H1 (cell line): ENCODE measurements around the gene AATK. TPM values are rescaled to one million over a fixed set of nuclear protein-coding genes. Genes with fewer than 3 reads are reported as not detected.

ENCODE experiments used
- CTCF ChIA-PET: fragments of 300-600 bp; sonication (Branson Sonifier 250); formaldehyde crosslinking; loops from one replicate; lab custom pipeline; 2021; ENCODE audit not compliant: partially characterized antibody; lab: Charles Lee
- POLR2A ChIA-PET: fragments of 300-600 bp; sonication (Branson Sonifier 250); formaldehyde crosslinking; loops from one replicate; lab custom pipeline; 2021; ENCODE audit warnings: inconsistent platforms; ENCODE audit not compliant: partially characterized antibody; lab: Charles Lee
- DNase-seq, 2 experiments: peaks; one replicate each; pipeline versions ENCODE4 v3.0.0 to v3.0.0-alpha.2; 2010 to 2022; ENCODE audit warnings: low spot score in 2 of 2, low read depth in 1 of 2, mixed read lengths in 1 of 2
- FAIRE-seq: peaks from 2 replicates; lab custom pipeline; 2011; peaks lifted over from hg19 to GRCh38; lab: Jason Lieb, UNC
- H2AFZ ChIP-seq: 2 replicates; pipeline ENCODE4 v1.8.1; 2012; ENCODE audit warnings: low read length, inconsistent platforms
- H2AK5ac ChIP-seq: 2 replicates; pipeline ENCODE4 v1.6.1; 2013; ENCODE audit warnings: low read depth, low read length
- H2BK120ac ChIP-seq: replicated peaks from 2 replicates; pipeline ENCODE3; 2013; ENCODE audit warnings: low read depth, low read length, inconsistent platforms
- H2BK12ac ChIP-seq: 2 replicates; pipeline ENCODE4 v1.6.1; 2013; ENCODE audit warnings: low read depth, low read length
- H2BK15ac ChIP-seq: 2 replicates; pipeline ENCODE4 v1.6.1; 2013; ENCODE audit warnings: low read length
- H2BK20ac ChIP-seq: 2 replicates; pipeline ENCODE4 v1.6.1; 2013; ENCODE audit warnings: low read length
- H2BK5ac ChIP-seq: 2 replicates; pipeline ENCODE4 v1.6.1; 2013; ENCODE audit warnings: low read depth, low read length
- H3K14ac ChIP-seq: 2 replicates; pipeline ENCODE4 v1.6.1; 2013; ENCODE audit warnings: inconsistent platforms; ENCODE audit not compliant: insufficient read length
- H3K18ac ChIP-seq: 2 replicates; pipeline ENCODE4 v1.6.1; 2013; ENCODE audit warnings: low read length; ENCODE audit errors: extremely low read depth
- H3K23ac ChIP-seq: 2 replicates; pipeline ENCODE4 v1.6.1; 2013; ENCODE audit warnings: inconsistent platforms; ENCODE audit not compliant: insufficient read length
- H3K23me2 ChIP-seq: 2 replicates; pipeline ENCODE4 v1.6.1; 2013; ENCODE audit warnings: low read depth, low read length
- H3K27ac ChIP-seq: 2 replicates; pipeline ENCODE4 v1.6.1; 2011; ENCODE audit warnings: low read depth, low read length, inconsistent platforms
- H3K27me3 ChIP-seq, 4 experiments: replicated peaks in 1 of 4; 1 replicate in 1 of 4; 2 replicates in 3 of 4; pipeline versions ENCODE4 v1.6.1 to v1.8.1; 2011 to 2013; ENCODE audit warnings: low read length in 3 of 4, mild to moderate bottlenecking in 3 of 4, inconsistent platforms in 2 of 4, mixed read lengths in 2 of 4, moderate library complexity in 1 of 4; ENCODE audit not compliant: control insufficient read depth in 3 of 4, insufficient read depth in 3 of 4; ENCODE audit errors: extremely low read depth in 1 of 4
- H3K36me3 ChIP-seq, 4 experiments: 2 replicates each; pipeline versions ENCODE4 v1.6.1 to v1.8.1; 2011 to 2013; ENCODE audit warnings: mild to moderate bottlenecking in 4 of 4, low read length in 3 of 4, moderate library complexity in 2 of 4, control low read depth in 1 of 4, inconsistent platforms in 1 of 4; ENCODE audit not compliant: insufficient read depth in 4 of 4, control insufficient read depth in 2 of 4
- H3K4ac ChIP-seq: replicated peaks from 2 replicates; pipeline ENCODE3; 2013; ENCODE audit warnings: low read length, low read depth, mixed read lengths, inconsistent platforms; ENCODE audit not compliant: insufficient read length
- H3K4me1 ChIP-seq, 4 experiments: replicated peaks in 1 of 4; 1 replicate in 1 of 4; 2 replicates in 3 of 4; pipeline versions ENCODE4 v1.6.1 to v1.8.1; 2011 to 2013; ENCODE audit warnings: low read length in 3 of 4, inconsistent platforms in 2 of 4, mixed read lengths in 1 of 4; ENCODE audit not compliant: insufficient read depth in 4 of 4, control insufficient read depth in 3 of 4
- H3K4me2 ChIP-seq, 2 experiments: 2 replicates each; pipeline versions ENCODE4 v1.6.1 to v1.8.1; 2011 to 2013; ENCODE audit warnings: low read depth in 2 of 2, low read length in 2 of 2, control low read depth in 1 of 2, inconsistent platforms in 1 of 2, mild to moderate bottlenecking in 1 of 2; ENCODE audit not compliant: insufficient read depth in 1 of 2
- H3K4me3 ChIP-seq, 4 experiments: fragments of 200-600, 300-600 bp in 1 of 4; sonication (generic), shearing (Covaris generic), sonication (Bioruptor Twin) in 1 of 4; 2 replicates each; pipeline versions ENCODE4 v1.5.1 to v1.8.1; 2011 to 2016; ENCODE audit warnings: low read length in 4 of 4, low read depth in 3 of 4, control low read depth in 2 of 4, inconsistent platforms in 2 of 4, mild to moderate bottlenecking in 2 of 4, mixed read lengths in 1 of 4, moderate library complexity in 1 of 4; ENCODE audit not compliant: insufficient read depth in 2 of 4; ENCODE audit errors: extremely low read depth in 1 of 4
- H3K56ac ChIP-seq: replicated peaks from 2 replicates; pipeline ENCODE3; 2013; ENCODE audit warnings: low read depth, mild to moderate bottlenecking, mixed read lengths, low read length, inconsistent platforms; ENCODE audit not compliant: insufficient read length
- H3K79me1 ChIP-seq: 2 replicates; pipeline ENCODE4 v1.6.1; 2013; ENCODE audit warnings: low read depth, low read length, control low read depth
- H3K79me2 ChIP-seq, 2 experiments: 2 replicates each; pipeline versions ENCODE4 v1.6.1 to v1.8.1; 2012 to 2013; ENCODE audit warnings: low read length in 2 of 2, mild to moderate bottlenecking in 2 of 2, inconsistent platforms in 1 of 2; ENCODE audit not compliant: insufficient read depth in 2 of 2, control insufficient read depth in 1 of 2
- H3K9ac ChIP-seq, 4 experiments: replicated peaks in 1 of 4; 1 replicate in 1 of 4; 2 replicates in 3 of 4; pipeline versions ENCODE4 v1.6.1 to v1.8.1; 2011 to 2013; ENCODE audit warnings: low read depth in 3 of 4, low read length in 3 of 4, control low read depth in 2 of 4, mild to moderate bottlenecking in 2 of 4, moderate library complexity in 2 of 4, inconsistent platforms in 1 of 4; ENCODE audit errors: extremely low read depth in 1 of 4
- H3K9me3 ChIP-seq, 2 experiments: 2 replicates each; pipeline versions ENCODE4 v1.6.1 to v1.8.1; 2012 to 2013; ENCODE audit warnings: mild to moderate bottlenecking in 2 of 2, moderate library complexity in 2 of 2, control low read depth in 1 of 2, inconsistent platforms in 1 of 2, low read depth in 1 of 2, low read length in 1 of 2, mixed read lengths in 1 of 2; ENCODE audit not compliant: insufficient read depth in 2 of 2
- H4K20me1 ChIP-seq, 2 experiments: replicated peaks in 1 of 2; 2 replicates each; pipeline versions ENCODE3 to v1.8.1; 2011 to 2013; ENCODE audit warnings: inconsistent platforms in 2 of 2, low read length in 2 of 2, mild to moderate bottlenecking in 1 of 2; ENCODE audit not compliant: insufficient read depth in 2 of 2, control insufficient read depth in 1 of 2
- H4K5ac ChIP-seq: 2 replicates; pipeline ENCODE4 v1.6.1; 2013; ENCODE audit warnings: low read length, low read depth, mixed read lengths, inconsistent platforms; ENCODE audit not compliant: insufficient read length
- H4K8ac ChIP-seq: 2 replicates; pipeline ENCODE4 v1.8.0; 2013; ENCODE audit warnings: mild to moderate bottlenecking, moderate library complexity, low read length, inconsistent platforms; ENCODE audit not compliant: insufficient read depth; ENCODE audit errors: extremely low read depth
- H4K91ac ChIP-seq: replicated peaks from 2 replicates; pipeline ENCODE3; 2013; ENCODE audit warnings: low read length, mixed read lengths, inconsistent platforms; ENCODE audit not compliant: insufficient read length
- CEBPB ChIP-seq: IDR thresholded peaks from 2 replicates; pipeline ENCODE4 v1.6.1; 2012; ENCODE audit warnings: low read depth, low read length
- GTF2F1 ChIP-seq: IDR thresholded peaks from 2 replicates; pipeline ENCODE4 v1.6.1; 2012; ENCODE audit warnings: low read depth, low read length, improper control_type of control experiment, borderline replicate concordance
- PHF8 ChIP-seq: fragments of 200-600 bp; sonication (generic); conservative IDR thresholded peaks from 2 replicates; pipeline ENCODE4 v1.7.1; 2012; ENCODE audit warnings: low read depth, mild to moderate bottlenecking, inconsistent platforms, low read length, moderate library complexity
- RXRA ChIP-seq: IDR thresholded peaks from 2 replicates; pipeline ENCODE4 v1.6.1; 2011; ENCODE audit warnings: low read depth, mild to moderate bottlenecking, low read length, moderate library complexity; ENCODE audit not compliant: insufficient read depth
- TCF12 ChIP-seq: IDR thresholded peaks from 2 replicates; pipeline ENCODE4 v1.6.1; 2011; ENCODE audit warnings: low read depth, mild to moderate bottlenecking, low read length
- WGBS, 2 experiments: shearing (Covaris generic) in 1 of 2; methylation state at CpG; one replicate each; pipeline versions ENCODE4 v1.1.6 to v1.1.7; 2013 to 2015; ENCODE audit warnings: low lambda C conversion rate in 2 of 2, mixed read lengths in 2 of 2, inconsistent platforms in 1 of 2, low coverage in 1 of 2, missing lambda C conversion rate in 1 of 2; ENCODE audit not compliant: insufficient replicate concordance in 2 of 2, insufficient coverage in 1 of 2, insufficient read length in 1 of 2; ENCODE audit errors: extremely low coverage in 1 of 2, missing lambda C conversion rate in 1 of 2; 5-methylcytosine and 5-hydroxymethylcytosine counted together
- polyA plus RNA-seq, 7 experiments: library from polyadenylated mRNA; depleted of rRNA in 3 of 7; stranded (reverse) in 5 of 7; unstranded in 2 of 7; fragments of >200 nt in 5 of 7; fragments of 200-250 nt in 2 of 7; gene quantifications; 1 replicate in 5 of 7; 2 replicates in 1 of 7; 4 replicates in 1 of 7; pipeline versions ENCODE4 v1.2.1 to v1.2.3, GENCODE V29; 2011 to 2013; ENCODE audit warnings: missing spikeins in 2 of 7, mixed read lengths in 2 of 7
- total RNA-seq: library from RNA; stranded (reverse); fragmentation: NEBNext Ultra II Directional; extraction: Animal tissue kit (Norgen Biotek cat#: 25700); gene quantifications from 2 replicates; pipeline ENCODE4 v1.2.1, GENCODE V29; 2021

Gene AATK
- total and polyA plus RNA-seq, 2 of the 8 experiments (the other 6 are each of a cell fraction or from before 2014, with no cell fraction given), result 1.7 to 3.5 TPM

DNA sequence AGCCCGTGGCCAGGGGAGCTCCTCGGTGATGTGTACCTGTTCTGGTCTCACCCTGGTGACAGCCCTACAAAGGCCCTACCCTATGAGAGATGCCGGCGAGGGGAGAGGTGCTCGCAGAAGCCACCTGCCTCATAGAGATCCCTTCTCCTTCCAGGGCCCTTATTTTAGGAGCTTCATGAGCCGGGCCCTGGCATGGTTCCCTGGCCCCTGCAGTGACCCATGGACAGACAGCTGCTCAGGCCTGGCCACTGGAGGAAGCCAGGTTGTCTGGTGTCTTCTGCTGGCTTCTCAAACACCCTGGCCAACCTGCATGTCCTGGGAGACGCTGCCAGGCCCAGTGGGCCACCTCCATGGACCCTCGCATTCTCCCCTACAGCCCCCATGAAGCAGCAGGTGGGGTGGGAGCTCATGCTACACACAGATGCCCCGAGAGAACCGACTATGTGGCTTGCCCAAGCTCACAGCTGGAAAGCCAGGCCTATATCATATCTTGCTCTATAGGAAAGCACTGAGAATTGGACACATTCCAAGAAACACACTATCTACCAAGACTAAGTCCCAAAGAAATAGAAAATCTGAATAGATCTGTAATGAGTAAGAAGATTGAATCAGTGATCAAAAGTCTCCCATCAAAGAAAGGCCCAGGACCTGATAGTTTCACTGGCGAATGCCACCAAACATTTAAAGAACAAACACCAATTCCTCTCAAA, 7.2 kb upstream of the AATK start:
- H2BK5ac ChIP-seq, result no peak overlapping the region
- H2AFZ ChIP-seq, result no peak overlapping the region
- peaks cover 6% of the 10 kb centered on the region for H3K23me2 ChIP-seq
- H3K4ac ChIP-seq, result no peak overlapping the region
- H3K4me2 ChIP-seq, result no peak overlapping the region
- H3K56ac ChIP-seq, result no peak overlapping the region
- no peak overlapping the region for H2BK20ac ChIP-seq
- H3K9ac ChIP-seq, result no peak overlapping the region
- no peaks in the 10 kb centered on the region; a peak in 1 of 8 replicates for H3K36me3 ChIP-seq
- H2BK12ac ChIP-seq, result no peak overlapping the region
- no peak overlapping the region for H4K8ac ChIP-seq
- no peak overlapping the region for H3K23ac ChIP-seq
- H3K14ac ChIP-seq, result no peak overlapping the region
- no peaks in the 10 kb centered on the region for H3K9me3 ChIP-seq
- CTCF ChIA-PET, result interaction anchor here (0.7 to 1.5 kb wide), 4 partner anchors 11 to 273 kb away, joined by 3 read pairs; no protein-coding TSS in a partner anchor
- no peak overlapping the region for H3K4me3 ChIP-seq
- no peak overlapping the region for H3K18ac ChIP-seq
- WGBS, 2 experiments, result 87% methylated on average over 11 of the region's 11 CpGs; no CpG with 5 or more reads in 1 of the 2 experiments
- H3K79me2 ChIP-seq, result peaks cover 0 to 4% of the 10 kb centered on the region in 2 experiments; a peak in 2 of 4 replicates
- POLR2A ChIA-PET, result no interaction called here
- H2AK5ac ChIP-seq, result no peak overlapping the region
- TF ChIP-seq PHF8, result no peak
- no peak for TF ChIP-seq TCF12
- no peak for TF ChIP-seq RXRA
- no peak for TF ChIP-seq CEBPB
- TF ChIP-seq GTF2F1, result no peak
- no peaks in the 10 kb centered on the region; the same call in 1 of the 2 replicates for H3K79me1 ChIP-seq
- H4K20me1 ChIP-seq, result peaks cover 0 to 8% of the 10 kb centered on the region in 2 experiments
- H2BK15ac ChIP-seq, result no peak overlapping the region
- H3K4me1 ChIP-seq, result no peaks in the 10 kb centered on the region
- H3K27ac ChIP-seq, result no peak overlapping the region
- no peak overlapping the region for H4K91ac ChIP-seq
- no peaks in the 10 kb centered on the region; a peak in 1 of 7 replicates for H3K27me3 ChIP-seq
- FAIRE-seq (no peak), DNase-seq (no peak)
- H4K5ac ChIP-seq, result no peak overlapping the region
- no peak overlapping the region for H2BK120ac ChIP-seq
